KOPT-K1 (cell line): ENCODE measurements around the gene GNAQ.

Source experiments
- H3K27ac ChIP-seq: fragments of 200-600 bp; sonication (generic); 2 replicates; pipeline ENCODE4 v1.5.1; 2016; ENCODE audit warnings: antibody characterized with exemption, mild to moderate bottlenecking, low read depth, low read length; ENCODE audit not compliant: poor library complexity, severe bottlenecking
- H3K36me3 ChIP-seq: fragments of 200-600 bp; sonication (generic); 2 replicates; pipeline ENCODE4 v1.5.1; 2017; ENCODE audit warnings: antibody characterized with exemption, mild to moderate bottlenecking, low read length, moderate library complexity; ENCODE audit not compliant: insufficient read depth
- H3K9me3 ChIP-seq: fragments of 200-600 bp; sonication (generic); 2 replicates; pipeline ENCODE4 v1.5.1; 2017; ENCODE audit warnings: antibody characterized with exemption, low read length, mild to moderate bottlenecking; ENCODE audit not compliant: insufficient read depth, poor library complexity, severe bottlenecking

GNAQ gene

GRCh38 chr9:78000221-78000620 is 31.4 kb downstream of the GNAQ start:
- Histone ChIP-seq H3K36me3 (peaks cover 24% of the 10 kb centered on the region), H3K27ac (no peak overlapping the region), H3K9me3 (no peaks in the 10 kb centered on the region)

DNA sequence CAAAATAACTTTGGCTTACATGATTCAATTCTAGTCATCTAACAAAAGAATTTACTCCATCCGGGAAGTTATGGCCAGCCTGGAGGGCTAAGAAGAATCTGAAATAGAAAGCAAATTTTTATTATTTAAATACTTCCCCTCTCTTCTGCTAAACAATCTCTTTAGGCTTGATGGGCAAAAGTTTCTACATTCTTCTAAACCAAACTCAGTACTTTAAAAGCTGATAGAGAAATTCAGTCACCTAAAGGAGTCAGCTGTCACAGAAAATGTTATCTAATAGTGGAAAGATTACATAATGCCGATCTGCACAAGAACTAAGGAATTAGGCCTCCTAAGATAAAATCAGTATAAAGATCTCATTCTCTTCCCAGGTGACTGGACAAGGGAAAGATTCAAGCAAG is 32.4 kb downstream of the GNAQ start:
- Histone ChIP-seq H3K9me3 (no peaks in the 10 kb centered on the region), H3K36me3 (peaks cover 22% of the 10 kb centered on the region), H3K27ac (no peak overlapping the region)

DNA sequence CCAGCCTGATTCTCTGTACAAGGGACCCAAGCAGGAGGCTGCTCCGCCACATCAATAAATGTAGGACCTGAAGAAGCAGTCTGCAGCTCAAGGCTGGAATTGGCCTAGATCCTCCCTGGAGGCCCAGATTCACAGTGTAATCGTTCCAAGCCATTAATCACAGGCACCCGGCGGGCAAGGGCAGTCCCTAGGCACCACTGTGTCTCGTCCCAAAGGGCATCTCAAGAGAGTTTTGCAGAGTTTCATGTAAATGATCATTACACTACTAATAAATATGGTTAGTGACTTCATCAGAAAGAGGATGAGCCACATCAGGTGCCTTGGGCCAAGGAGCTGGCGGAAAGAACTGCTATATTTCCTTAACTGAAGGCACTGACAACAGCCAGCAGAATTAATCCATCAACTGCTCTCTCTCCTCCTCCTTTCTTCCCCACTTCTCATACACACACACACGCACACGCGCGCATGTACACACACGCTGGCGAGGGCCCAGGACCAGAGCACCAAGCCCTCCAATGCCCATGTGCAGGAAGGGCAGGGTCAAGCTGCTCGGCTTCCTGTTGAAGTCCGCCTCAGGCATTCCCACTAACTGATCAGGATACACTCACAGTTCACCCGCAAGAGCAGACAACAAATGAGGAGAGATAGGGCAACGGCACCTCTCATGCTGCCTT is 33.9 kb downstream of the GNAQ start:
- Histone ChIP-seq H3K36me3 (peaks cover 22% of the 10 kb centered on the region), H3K27ac (no peak overlapping the region), H3K9me3 (no peaks in the 10 kb centered on the region)

GRCh38 chr9:77996696-77997095 is 34.9 kb downstream of the GNAQ start:
- H3K27ac ChIP-seq = no peak overlapping the region
- peaks cover 32% of the 10 kb centered on the region for H3K36me3 ChIP-seq
- no peaks in the 10 kb centered on the region for H3K9me3 ChIP-seq

- H3K9me3 ChIP-seq = no peaks in the 10 kb centered on the region
- peaks cover 57% of the 10 kb centered on the region for H3K36me3 ChIP-seq
- H3K27ac ChIP-seq = no peak overlapping the region
Measured at GRCh38 chr9:77991191-77991590, 40.4 kb downstream of the GNAQ start.

DNA sequence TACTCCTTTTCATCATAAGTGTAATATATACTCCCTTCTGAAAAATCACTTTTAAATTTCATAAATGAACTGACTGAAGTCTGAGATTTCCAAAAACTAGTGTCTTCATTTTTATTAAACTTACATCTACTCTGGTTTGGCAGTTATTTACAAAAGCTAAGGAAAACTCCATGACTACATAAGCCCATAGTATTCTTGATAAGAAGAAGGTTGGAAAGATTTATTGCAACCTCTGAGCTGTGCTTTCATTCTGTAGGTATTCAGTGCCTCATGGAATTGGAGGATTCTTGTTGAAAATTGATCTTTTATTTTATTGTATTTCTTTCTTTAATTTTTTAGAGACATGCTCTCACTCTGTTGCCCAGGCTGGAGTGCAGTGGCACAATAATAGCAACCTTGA is 41.7 kb downstream of the GNAQ start:
- peaks cover 57% of the 10 kb centered on the region for H3K36me3 ChIP-seq
- H3K9me3 ChIP-seq = no peaks in the 10 kb centered on the region
- H3K27ac ChIP-seq = no peak overlapping the region

DNA sequence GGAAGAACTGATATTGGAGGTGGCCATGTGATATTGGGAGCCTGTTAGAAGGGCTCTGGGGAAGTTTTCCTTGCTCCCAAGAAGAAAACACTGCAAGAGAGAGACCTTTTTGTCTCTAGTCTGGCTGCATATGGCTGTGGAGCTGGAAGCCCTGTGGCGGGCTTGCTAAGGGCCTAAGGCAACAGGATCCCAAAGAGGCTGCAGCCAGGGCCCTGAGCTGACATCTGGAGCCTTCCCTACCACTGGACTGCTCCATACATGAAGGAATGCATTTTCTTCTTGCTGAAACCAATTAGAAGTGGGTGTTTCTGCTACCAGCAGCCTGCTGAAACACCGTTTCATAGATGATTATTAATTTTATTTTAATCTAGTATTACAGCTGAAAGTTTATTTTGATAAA is 42.2 kb downstream of the GNAQ start:
- Histone ChIP-seq H3K27ac (peak overlapping the region; percentile 13), H3K9me3 (no peaks in the 10 kb centered on the region), H3K36me3 (peaks cover 57% of the 10 kb centered on the region)

- Histone ChIP-seq H3K27ac (no peak overlapping the region), H3K36me3 (peaks cover 57% of the 10 kb centered on the region)
Measured at GRCh38 chr9:77988630-77989029, 43.0 kb downstream of the GNAQ start.

GRCh38 chr9:77987880-77988525 is 43.6 kb downstream of the GNAQ start:
- Histone ChIP-seq H3K36me3 (peaks cover 63% of the 10 kb centered on the region), H3K27ac (no peak overlapping the region), H3K9me3 (no peaks in the 10 kb centered on the region)

More at GRCh38 chr9:77988630-77989029, 43.0 kb downstream of the GNAQ start:
- H3K9me3 ChIP-seq = no peaks in the 10 kb centered on the region

DNA sequence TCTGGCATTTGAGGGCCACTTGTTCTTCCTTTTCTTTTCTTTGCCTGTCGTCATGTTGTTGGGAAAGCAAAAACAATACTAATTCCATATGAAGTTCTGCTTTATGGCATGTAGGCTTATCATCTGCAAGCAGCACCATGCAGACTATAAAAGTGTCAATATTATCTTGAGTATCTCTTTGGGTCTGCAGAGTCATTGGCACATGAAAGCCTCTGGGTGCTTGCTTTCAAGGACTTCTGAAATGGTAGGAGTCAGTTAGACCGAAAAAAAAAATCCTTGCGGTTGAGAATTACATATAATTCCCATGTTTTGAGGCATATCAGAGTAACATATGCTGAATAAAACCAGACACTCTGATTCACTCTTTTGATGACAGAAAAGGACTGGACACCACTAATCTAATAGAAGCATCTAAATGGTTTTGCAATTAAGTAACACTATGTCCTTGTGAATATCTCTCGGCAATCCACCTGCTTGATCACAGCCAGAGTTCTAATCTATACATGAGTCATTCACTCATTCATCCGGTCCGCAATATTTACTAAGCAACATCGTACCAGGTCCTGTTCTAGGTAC is 44.4 kb downstream of the GNAQ start:
- Histone ChIP-seq H3K9me3 (no peaks in the 10 kb centered on the region), H3K27ac (no peak overlapping the region), H3K36me3 (peaks cover 58% of the 10 kb centered on the region)

GRCh38 chr9:77985996-77986395 is 45.6 kb downstream of the GNAQ start:
- H3K36me3 ChIP-seq = peaks cover 46% of the 10 kb centered on the region
- peak overlapping the region; percentile 2 for H3K27ac ChIP-seq
- no peaks in the 10 kb centered on the region for H3K9me3 ChIP-seq

- H3K36me3 ChIP-seq = peaks cover 32% of the 10 kb centered on the region
- H3K9me3 ChIP-seq = no peaks in the 10 kb centered on the region
- peak overlapping the region; percentile 39 for H3K27ac ChIP-seq
Measured at GRCh38 chr9:77983320-77983662, 48.3 kb downstream of the GNAQ start.

DNA sequence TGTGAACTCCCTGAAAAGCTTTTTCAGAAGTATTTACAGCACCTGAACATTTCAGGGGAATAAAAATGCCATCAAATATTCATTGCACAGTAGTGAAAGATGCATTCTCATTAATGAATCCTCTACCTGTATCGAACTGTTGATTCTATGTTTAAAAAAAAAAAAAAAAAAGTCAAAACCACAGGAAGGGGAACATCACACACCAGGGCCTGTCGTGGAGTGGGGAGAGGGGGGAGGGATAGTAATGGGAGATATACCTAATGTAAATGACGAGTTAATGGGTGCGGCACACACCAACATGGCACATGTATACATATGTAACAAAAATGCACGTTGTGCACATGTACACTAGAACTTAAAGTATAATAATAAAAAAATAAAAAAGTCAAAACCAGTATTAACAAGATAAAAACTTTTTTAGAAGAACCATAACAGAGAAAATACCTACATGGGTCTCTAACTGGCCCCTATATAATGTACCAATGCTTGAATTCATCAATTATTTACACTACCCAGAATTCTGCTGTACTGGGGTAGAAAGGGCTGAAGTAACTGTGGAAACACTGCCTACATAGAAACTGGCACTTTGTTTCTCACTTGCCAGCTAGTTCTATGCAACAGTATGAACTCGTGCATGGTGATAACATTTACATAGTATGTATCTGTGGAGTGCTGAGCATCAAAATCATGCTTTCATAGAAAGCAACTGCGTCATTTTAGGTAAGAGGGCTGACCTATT is 48.9 kb downstream of the GNAQ start:
- peak overlapping the region; percentile 50 for H3K27ac ChIP-seq

GRCh38 chr9:77981907-77982306 is 49.7 kb downstream of the GNAQ start:
- Histone ChIP-seq H3K9me3 (no peaks in the 10 kb centered on the region), H3K27ac (peak overlapping the region; percentile 50), H3K36me3 (peaks cover 22% of the 10 kb centered on the region)

More for the DNA sequence above, 48.9 kb downstream of the GNAQ start:
- Histone ChIP-seq H3K9me3 (no peaks in the 10 kb centered on the region), H3K36me3 (peaks cover 30% of the 10 kb centered on the region)

DNA sequence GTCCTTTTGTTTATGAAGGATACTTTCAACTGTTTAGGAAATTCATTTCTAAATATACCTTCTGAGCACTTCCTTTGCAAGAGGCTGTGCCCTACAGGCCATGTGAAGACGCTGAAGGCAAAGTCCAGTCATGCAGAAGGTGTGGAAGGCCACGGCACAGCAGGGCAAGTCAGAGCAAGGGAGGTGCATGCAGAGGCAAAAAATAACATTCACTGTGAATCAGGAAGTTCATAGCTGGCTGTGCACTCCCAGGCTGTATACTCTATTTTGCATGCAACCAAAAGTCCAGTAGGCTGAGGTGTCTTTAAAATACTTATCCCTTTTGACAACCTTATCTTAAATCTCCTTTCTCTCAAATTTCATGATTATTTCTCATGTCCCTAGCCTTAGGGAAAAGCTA is 50.3 kb downstream of the GNAQ start:
- Histone ChIP-seq H3K9me3 (no peaks in the 10 kb centered on the region), H3K27ac (peak overlapping the region; percentile 50), H3K36me3 (peaks cover 19% of the 10 kb centered on the region; the same call in 1 of the 2 replicates)
